K562 (cell line): ENCODE results near the gene COL4A5. TPM values are rescaled to one million over a fixed set of nuclear protein-coding genes. Genes with fewer than 3 reads are reported as not detected.

Experiments used
- ARID3B ChIP-seq: fragments of 250-450 bp; sonication (Bioruptor Pico); IDR thresholded peaks from 2 replicates; pipeline ENCODE4 v1.4.0; 2020; ENCODE audit warnings: borderline replicate concordance
- ATF7 ChIP-seq: fragments of 450-650 bp; IDR thresholded peaks from 2 replicates; pipeline ENCODE4 v1.7.1; 2014; ENCODE audit warnings: mild to moderate bottlenecking, moderate library complexity
- CHCHD3 ChIP-seq: fragments of 250-450 bp; sonication (Bioruptor Pico); IDR thresholded peaks from 2 replicates; pipeline ENCODE4 v2.1.2; 2022; ENCODE audit warnings: mild to moderate bottlenecking
- HSF4 ChIP-seq: fragments of 250-450 bp; sonication (Bioruptor Pico); IDR thresholded peaks from 2 replicates; pipeline ENCODE4 v2.1.2; 2022; ENCODE audit warnings: mild to moderate bottlenecking, moderate library complexity, borderline replicate concordance
- MEIS2 ChIP-seq: fragments of 450-650 bp; IDR thresholded peaks from 2 replicates; pipeline ENCODE4 v1.6.1; 2014; ENCODE audit warnings: mild to moderate bottlenecking; ENCODE audit not compliant: partially characterized antibody
- NCOR1 ChIP-seq: fragments of 450-650 bp; IDR thresholded peaks from 2 replicates; pipeline ENCODE4 v1.6.1; 2016; ENCODE audit warnings: mild to moderate bottlenecking, moderate library complexity
- NRF1 ChIP-seq, 2 experiments: fragments of 450-650 bp; IDR thresholded peaks in 1 of 2; conservative IDR thresholded peaks in 1 of 2; 2 replicates each; pipeline ENCODE4 v1.6.1; 2014; ENCODE audit warnings: mild to moderate bottlenecking in 2 of 2
- PHB2 ChIP-seq: fragments of 450-650 bp; IDR thresholded peaks from 2 replicates; pipeline ENCODE4 v1.6.1; 2017; ENCODE audit warnings: low read depth
- RAD51 ChIP-seq: fragments of 450-650 bp; IDR thresholded peaks from 2 replicates; pipeline ENCODE4 v1.7.1; 2016; ENCODE audit warnings: low read depth, mild to moderate bottlenecking, borderline replicate concordance
- RFX1 ChIP-seq: fragments of 450-650 bp; IDR thresholded peaks from 2 replicates; pipeline ENCODE4 v1.6.1; 2016; ENCODE audit warnings: mild to moderate bottlenecking, moderate library complexity
- SRSF3 ChIP-seq: fragments of 200-400 bp; formaldehyde crosslinking; IDR thresholded peaks from 2 replicates; pipeline ENCODE4 v1.6.1; 2016; ENCODE audit warnings: mild to moderate bottlenecking, low read length, moderate library complexity; ENCODE audit not compliant: insufficient read depth
- YY1 ChIP-seq, 3 experiments: IDR thresholded peaks; 2 replicates each; pipeline ENCODE4 v1.6.1; 2011; ENCODE audit warnings: low read length in 2 of 3, mild to moderate bottlenecking in 2 of 3, moderate library complexity in 2 of 3, borderline replicate concordance in 1 of 3, control low read depth in 1 of 3, low read depth in 1 of 3; ENCODE audit not compliant: insufficient read depth in 3 of 3, insufficient replicate concordance in 2 of 3, control insufficient read depth in 1 of 3, insufficient read length in 1 of 3; ENCODE audit errors: extremely low read depth in 1 of 3
- ZNF197 ChIP-seq: fragments of 200-800 bp; sonication (Bioruptor generic); IDR thresholded peaks from 2 replicates; pipeline ENCODE4 v1.6.1; 2016; ENCODE audit warnings: low read depth, missing genetic modification characterization, missing compliant biosample characterization
- ZNF239 ChIP-seq: fragments of 250-450 bp; sonication (Bioruptor Pico); IDR thresholded peaks from 2 replicates; pipeline ENCODE4 v1.4.0; 2020; ENCODE audit warnings: mild to moderate bottlenecking
- ZNF79 ChIP-seq: fragments of 250-450 bp; sonication (Bioruptor Pico); IDR thresholded peaks from 2 replicates; pipeline ENCODE4 v1.4.0; 2020; ENCODE audit warnings: low read depth, mild to moderate bottlenecking, moderate library complexity
- ZSCAN29 ChIP-seq: fragments of 450-650 bp; IDR thresholded peaks from 2 replicates; pipeline ENCODE4 v1.6.1; 2017
- polyA plus RNA-seq, 8 experiments: library from polyadenylated mRNA; depleted of rRNA in 4 of 8; stranded (reverse) in 5 of 8; unstranded in 3 of 8; fragments of >200 nt; fragmentation: Nextera tagmentation in 2 of 8; fragmentation: Illumina TruSeq in 1 of 8; extraction: Ambion mirVana in 2 of 8; extraction: Trizol in 1 of 8; gene quantifications; 2 replicates each; pipeline versions ENCODE4 v1.2.1 to v1.2.3, GENCODE V29; 2011 to 2014; ENCODE audit warnings: inconsistent platforms in 1 of 8, missing spikeins in 1 of 8
- total RNA-seq, 7 experiments: library from RNA; depleted of rRNA in 6 of 7; stranded (reverse); fragments of >200 nt in 6 of 7; fragmentation: Illumina TruSeq in 2 of 7; extraction: Trizol in 2 of 7; gene quantifications; 2 replicates each; pipeline versions ENCODE4 v1.2.1 to v1.2.3, GENCODE V29; 2011 to 2021; ENCODE audit warnings: low replicate concordance in 1 of 7

COL4A5 gene
- total and polyA plus RNA-seq, 9 of the 15 experiments (the other 6 are each of a cell fraction or from before 2014, with no cell fraction given) = 0.66 to 2.5 (median 1.8) TPM

DNA sequence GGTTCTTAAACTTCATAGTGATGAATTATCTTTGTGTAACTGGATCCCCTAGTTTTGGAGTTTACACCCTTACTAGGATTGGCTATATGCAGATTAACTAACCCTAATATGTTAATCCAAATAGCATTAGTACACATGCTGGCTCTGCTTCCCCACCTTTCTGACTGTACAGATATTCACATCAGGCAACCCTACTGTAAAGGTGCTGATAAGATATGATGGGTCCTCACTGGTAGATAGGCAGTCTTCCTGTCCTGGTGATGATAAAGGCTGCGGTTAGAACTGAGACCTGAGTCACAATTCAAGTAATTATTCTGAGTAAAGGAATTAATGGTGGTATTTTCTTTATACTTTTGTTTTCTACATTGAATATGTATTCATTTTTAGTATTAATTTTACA is 118.6 kb downstream of the COL4A5 start (continued):
- no peak for TF ChIP-seq ATF7
- peak; percentile 77; the same call in 1 of the 2 replicates for TF ChIP-seq PHB2
- TF ChIP-seq YY1 (IDR thresholded peaks at IDR 0.05; ENCODE audit: borderline replicate concordance in 1 of 3, control insufficient read depth in 1 of 3, extremely low read depth in 1 of 3, insufficient read depth in 3 of 3, insufficient read length in 1 of 3, insufficient replicate concordance in 2 of 3, low read depth in 1 of 3, low read length in 2 of 3) = no peak
- TF ChIP-seq CHCHD3 = no peak
- peak; percentile 67; the same call in 1 of the 2 replicates for TF ChIP-seq ZNF197 (CRISPR knock-in tag)
- TF ChIP-seq RAD51 = no peak
- no peak for TF ChIP-seq NRF1 (conservative IDR thresholded peaks at IDR 0.05 in 1 of 2, IDR thresholded peaks at IDR 0.05 in 1 of 2)
- no peak for TF ChIP-seq RFX1
- TF ChIP-seq SRSF3 = no peak
- TF ChIP-seq ZSCAN29 = no peak
- TF ChIP-seq MEIS2 = peak; percentile 65
- peak; percentile 95 for TF ChIP-seq NCOR1
- TF ChIP-seq ZNF79 (CRISPR knock-in tag) = no peak
- TF ChIP-seq HSF4 = no peak
- peak; percentile 83 for TF ChIP-seq ZNF239 (CRISPR knock-in tag)
- TF ChIP-seq ARID3B = no peak
- TF ChIP-seq, all 486 proteins: peak for 78
